ENCODE results near the gene BEST1. TPM values are rescaled to one million over a fixed set of nuclear protein-coding genes. Genes with fewer than 3 reads are reported as not detected.

The BEST1 gene
- total and polyA plus RNA-seq, 2 of the 13 experiments (the other 11 are each of a cell fraction or from before 2014, with no cell fraction given): 0.09 to 0.65 TPM

GRCh38 chr11:61967924-61968757, 18.0 kb downstream of the BEST1 start (continued):
- TF ChIP-seq, protein P1, sequence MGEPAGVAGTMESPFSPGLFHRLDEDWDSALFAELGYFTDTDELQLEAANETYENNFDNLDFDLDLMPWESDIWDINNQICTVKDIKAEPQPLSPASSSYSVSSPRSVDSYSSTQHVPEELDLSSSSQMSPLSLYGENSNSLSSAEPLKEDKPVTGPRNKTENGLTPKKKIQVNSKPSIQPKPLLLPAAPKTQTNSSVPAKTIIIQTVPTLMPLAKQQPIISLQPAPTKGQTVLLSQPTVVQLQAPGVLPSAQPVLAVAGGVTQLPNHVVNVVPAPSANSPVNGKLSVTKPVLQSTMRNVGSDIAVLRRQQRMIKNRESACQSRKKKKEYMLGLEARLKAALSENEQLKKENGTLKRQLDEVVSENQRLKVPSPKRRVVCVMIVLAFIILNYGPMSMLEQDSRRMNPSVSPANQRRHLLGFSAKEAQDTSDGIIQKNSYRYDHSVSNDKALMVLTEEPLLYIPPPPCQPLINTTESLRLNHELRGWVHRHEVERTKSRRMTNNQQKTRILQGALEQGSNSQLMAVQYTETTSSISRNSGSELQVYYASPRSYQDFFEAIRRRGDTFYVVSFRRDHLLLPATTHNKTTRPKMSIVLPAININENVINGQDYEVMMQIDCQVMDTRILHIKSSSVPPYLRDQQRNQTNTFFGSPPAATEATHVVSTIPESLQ (CRISPR knock-in tag; conservative IDR thresholded peaks at IDR 0.05): no peak
- no peak for TF ChIP-seq NR2F6 (IDR thresholded peaks at IDR 0.05)
- TF ChIP-seq NR2F6 (CRISPR knock-in tag; IDR thresholded peaks at IDR 0.05): no peak
- TF ChIP-seq RBFOX2 (IDR thresholded peaks at IDR 0.05; ENCODE audit: low read depth, low read length): no peak
- no peak for TF ChIP-seq BCL6 (CRISPR knock-in tag; IDR thresholded peaks at IDR 0.05)
- no peak for TF ChIP-seq GMEB1 (CRISPR knock-in tag; IDR thresholded peaks at IDR 0.05; ENCODE audit: borderline replicate concordance)
- TF ChIP-seq KAT7 (CRISPR knock-in tag; IDR thresholded peaks at IDR 0.05; ENCODE audit: borderline replicate concordance): peak; percentile 14; the same call in 1 of the 2 replicates
- TF ChIP-seq ZNF263 (CRISPR knock-in tag; IDR thresholded peaks at IDR 0.05): no peak
- TF ChIP-seq TRAFD1 (CRISPR knock-in tag; IDR thresholded peaks at IDR 0.05; ENCODE audit: borderline replicate concordance): no peak
- TF ChIP-seq ZBTB14 (CRISPR knock-in tag; IDR thresholded peaks at IDR 0.05): no peak
- TF ChIP-seq GMEB2 (CRISPR knock-in tag; IDR thresholded peaks at IDR 0.05; ENCODE audit: low read depth): no peak
- TF ChIP-seq, protein P2, sequence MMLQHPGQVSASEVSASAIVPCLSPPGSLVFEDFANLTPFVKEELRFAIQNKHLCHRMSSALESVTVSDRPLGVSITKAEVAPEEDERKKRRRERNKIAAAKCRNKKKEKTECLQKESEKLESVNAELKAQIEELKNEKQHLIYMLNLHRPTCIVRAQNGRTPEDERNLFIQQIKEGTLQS (CRISPR knock-in tag; IDR thresholded peaks at IDR 0.05): no peak
- TF ChIP-seq ZNF670 (CRISPR knock-in tag; IDR thresholded peaks at IDR 0.05; ENCODE audit: borderline replicate concordance): no peak
- TF ChIP-seq PHF5A (CRISPR knock-in tag; IDR thresholded peaks at IDR 0.05; ENCODE audit: low read depth, unreplicated experiment): no peak
- TF ChIP-seq, protein P3, sequence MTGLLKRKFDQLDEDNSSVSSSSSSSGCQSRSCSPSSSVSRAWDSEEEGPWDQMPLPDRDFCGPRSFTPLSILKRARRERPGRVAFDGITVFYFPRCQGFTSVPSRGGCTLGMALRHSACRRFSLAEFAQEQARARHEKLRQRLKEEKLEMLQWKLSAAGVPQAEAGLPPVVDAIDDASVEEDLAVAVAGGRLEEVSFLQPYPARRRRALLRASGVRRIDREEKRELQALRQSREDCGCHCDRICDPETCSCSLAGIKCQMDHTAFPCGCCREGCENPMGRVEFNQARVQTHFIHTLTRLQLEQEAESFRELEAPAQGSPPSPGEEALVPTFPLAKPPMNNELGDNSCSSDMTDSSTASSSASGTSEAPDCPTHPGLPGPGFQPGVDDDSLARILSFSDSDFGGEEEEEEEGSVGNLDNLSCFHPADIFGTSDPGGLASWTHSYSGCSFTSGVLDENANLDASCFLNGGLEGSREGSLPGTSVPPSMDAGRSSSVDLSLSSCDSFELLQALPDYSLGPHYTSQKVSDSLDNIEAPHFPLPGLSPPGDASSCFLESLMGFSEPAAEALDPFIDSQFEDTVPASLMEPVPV (CRISPR knock-in tag; IDR thresholded peaks at IDR 0.05): no peak
